T-cell (primary cell): Measurements from ENCODE around the gene BATF3. TPM values are rescaled to one million over a fixed set of nuclear protein-coding genes. Genes with fewer than 3 reads are reported as not detected.

Experiments used
- ATAC-seq, 4 experiments: fragments of 200-7000 bp in 3 of 4; fragments of 150-1000 bp in 1 of 4; cut with Tn5 transposase; replicated peaks in 1 of 4; 1 replicate in 3 of 4; 2 replicates in 1 of 4; pipeline ENCODE4 v1.10.0; 2021; ENCODE audit warnings: moderate library complexity in 3 of 4, mild to moderate bottlenecking in 2 of 4, moderate number of reproducible peaks in 1 of 4
- CTCF ChIA-PET, 2 donors: fragments of 300-600 bp; sonication (Branson Sonifier 250); formaldehyde crosslinking; loops; one replicate each; lab custom pipeline; 2022; ENCODE audit warnings: antibody characterized with exemption in 2 of 2; lab: Charles Lee
- POLR2A ChIA-PET, 2 donors: fragments of 300-600 bp; sonication (Branson Sonifier 250); formaldehyde crosslinking; loops; one replicate each; lab custom pipeline; 2022; ENCODE audit warnings: antibody characterized with exemption in 2 of 2; lab: Charles Lee
- DNase-seq, 35 experiments: peaks; one replicate each; pipeline versions ENCODE4 v3.0.0 to v3.0.0-alpha.2; 2013 to 2023
- H3K27ac ChIP-seq: one replicate; pipeline ENCODE4 v1.5.1; 2013; ENCODE audit warnings: low read length
- H3K27me3 ChIP-seq, 2 experiments: replicated peaks in 1 of 2; 1 replicate in 1 of 2; 2 replicates in 1 of 2; pipeline versions ENCODE4 v1.6.1 to v1.7.0; 2013; ENCODE audit warnings: low read length in 1 of 2, mixed read lengths in 1 of 2; ENCODE audit not compliant: control insufficient read depth in 2 of 2, insufficient read depth in 2 of 2; ENCODE audit errors: extremely low read depth in 1 of 2
- H3K36me3 ChIP-seq, 2 donors: 1 replicate in 1 of 2; 2 replicates in 1 of 2; pipeline versions ENCODE4 v1.6.1 to v1.7.0; 2013; ENCODE audit warnings: low read length in 1 of 2; ENCODE audit not compliant: control insufficient read depth in 2 of 2, insufficient read depth in 1 of 2; ENCODE audit errors: extremely low read depth in 1 of 2
- H3K4me1 ChIP-seq, 2 experiments: 1 replicate in 1 of 2; 2 replicates in 1 of 2; pipeline versions ENCODE4 v1.6.1 to v1.7.0; 2013; ENCODE audit warnings: low read length in 2 of 2, mixed read lengths in 1 of 2; ENCODE audit not compliant: insufficient read depth in 2 of 2, control insufficient read depth in 1 of 2; ENCODE audit errors: extremely low read depth in 1 of 2
- H3K4me3 ChIP-seq, 2 donors: 1 replicate in 1 of 2; 2 replicates in 1 of 2; pipeline versions ENCODE4 v1.5.1 to v1.7.0; 2013; ENCODE audit warnings: mild to moderate bottlenecking in 2 of 2, low read length in 1 of 2, moderate library complexity in 1 of 2; ENCODE audit not compliant: control insufficient read depth in 1 of 2; ENCODE audit errors: extremely low read depth in 1 of 2
- H3K9me3 ChIP-seq: 2 replicates; pipeline ENCODE4 v1.7.0; 2013
- H3K27ac Mint-ChIP-seq, 2 donors: one replicate each; pipeline ENCODE4 v1.8.0; 2020 to 2021; ENCODE audit warnings: mild to moderate bottlenecking in 2 of 2, mixed read lengths in 2 of 2
- H3K27me3 Mint-ChIP-seq, 2 donors: one replicate each; pipeline ENCODE4 v1.8.0; 2021 to 2022; ENCODE audit warnings: mixed read lengths in 2 of 2
- H3K36me3 Mint-ChIP-seq: one replicate; pipeline ENCODE4 v1.8.0; 2021; ENCODE audit warnings: mixed read lengths
- H3K4me1 Mint-ChIP-seq, 3 donors: one replicate each; pipeline ENCODE4 v1.8.0; 2020 to 2022; ENCODE audit warnings: mixed read lengths in 3 of 3, mild to moderate bottlenecking in 1 of 3
- H3K4me3 Mint-ChIP-seq, 3 donors: one replicate each; pipeline ENCODE4 v1.8.0; 2020 to 2022; ENCODE audit warnings: mild to moderate bottlenecking in 3 of 3, mixed read lengths in 3 of 3, moderate library complexity in 3 of 3
- H3K9me3 Mint-ChIP-seq, 3 donors: one replicate each; pipeline ENCODE4 v1.8.0; 2020 to 2022; ENCODE audit warnings: mixed read lengths in 3 of 3
- WGBS: methylation state at CpG from one replicate; pipeline ENCODE4 v1.1.5; 2013; ENCODE audit warnings: missing lambda C conversion rate; ENCODE audit not compliant: insufficient coverage; 5-methylcytosine and 5-hydroxymethylcytosine counted together
- total RNA-seq, 35 experiments: library from RNA in 6 of 35; stranded (reverse) in 6 of 35; fragments of 120-200 nt in 1 of 35; gene quantifications; one replicate each; pipeline versions ENCODE4 v1.2.1 to v1.2.4 and lab custom pipeline; 2013 to 2026

The BATF3 gene
- total RNA-seq, 5 donors from 2014 or later (not counting 1 experiment from before 2014, with no cell fraction given): 0.30 to 3.2 (median 2.1) TPM

DNA sequence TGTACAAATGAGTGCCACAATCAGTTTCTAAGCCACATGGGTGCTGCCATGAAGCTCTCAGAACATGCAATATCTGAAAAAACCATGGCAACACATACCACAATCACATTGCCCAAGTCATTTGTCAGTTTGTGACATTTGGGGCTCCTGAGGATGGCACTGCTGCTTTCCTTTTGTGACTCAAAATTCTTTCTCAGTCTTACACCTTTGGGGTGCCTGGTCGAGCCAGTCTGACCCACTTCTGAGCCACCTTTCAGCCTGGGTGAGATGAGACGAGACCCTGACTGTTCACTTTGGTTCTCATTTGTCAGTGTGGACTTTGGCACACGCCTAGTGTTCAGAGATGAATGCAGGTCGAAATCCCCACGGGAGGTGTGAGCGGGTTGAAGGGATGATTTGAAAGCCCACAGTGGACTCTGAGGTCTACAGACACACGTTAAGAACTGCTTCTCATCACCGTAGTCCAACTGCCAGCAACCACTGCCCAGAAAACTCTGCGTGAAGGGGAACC is 8.0 kb downstream of the BATF3 start:
- ChIA-PET CTCF (no interaction called here), POLR2A (interaction anchor here in 1 of 2 donors (0.7 kb wide), 1 partner anchor 293 kb away, joined by 3 read pairs; no protein-coding TSS in a partner anchor)
- no peaks in the 10 kb centered on the region for H3K36me3 ChIP-seq
- WGBS: 40% methylated on average over 8 of the region's 9 CpGs
- no peak overlapping the region for H3K4me3 Mint-ChIP-seq
- no peak overlapping the region for H3K27ac ChIP-seq
- no peaks in the 10 kb centered on the region for H3K9me3 Mint-ChIP-seq
- H3K27ac Mint-ChIP-seq: no peak overlapping the region
- H3K36me3 Mint-ChIP-seq: no peaks in the 10 kb centered on the region
- no peaks in the 10 kb centered on the region for H3K4me1 ChIP-seq
- no peak for ATAC-seq
- peaks cover 2 to 11% of the 10 kb centered on the region in 2 donors for H3K27me3 Mint-ChIP-seq
- no peaks in the 10 kb centered on the region for H3K9me3 ChIP-seq
- H3K27me3 ChIP-seq: peaks cover 0 to 35% of the 10 kb centered on the region in 2 experiments
- H3K4me1 Mint-ChIP-seq: peaks cover 3 to 11% (median 8%) of the 10 kb centered on the region in 3 donors
- H3K4me3 ChIP-seq: no peak overlapping the region
- DNase-seq: no peak

DNA sequence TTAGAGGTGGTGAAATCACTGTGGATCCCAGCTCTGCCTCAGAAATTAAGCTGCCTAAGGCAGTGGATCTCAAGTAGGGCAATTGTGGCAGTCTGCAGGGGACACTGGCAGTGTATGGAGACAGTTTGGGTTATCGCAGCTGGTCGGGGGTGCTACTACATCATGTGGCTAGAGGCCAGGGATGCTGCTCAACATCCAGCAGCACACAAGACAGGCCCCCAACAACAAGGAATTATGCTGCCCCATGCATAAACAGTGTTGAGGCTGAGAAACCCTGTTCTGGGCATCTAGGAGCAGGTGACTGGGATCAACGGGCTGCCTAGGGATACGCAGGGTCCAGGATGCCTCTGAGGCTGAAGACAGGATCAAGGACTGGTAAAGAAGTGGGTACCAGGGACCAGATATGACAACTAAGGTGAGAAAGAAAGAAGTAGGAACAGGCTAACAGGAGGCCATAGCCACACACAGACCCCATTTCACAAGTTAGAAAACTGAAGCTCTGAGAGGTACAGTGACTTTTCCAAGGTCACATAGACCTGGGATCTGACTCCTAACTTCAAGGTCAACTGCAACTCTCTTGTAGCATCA is 8.7 kb downstream of the BATF3 start:
- DNase-seq: no peak
- H3K36me3 ChIP-seq: no peaks in the 10 kb centered on the region
- ChIA-PET CTCF (interaction anchor here (0.7 to 0.8 kb wide), 2 partner anchors 26 to 86 kb away, joined by 3 read pairs; no protein-coding TSS in a partner anchor), POLR2A (interaction anchor here in 1 of 2 donors (0.7 kb wide), 1 partner anchor 294 kb away, joined by 3 read pairs; no protein-coding TSS in a partner anchor)
- H3K27me3 ChIP-seq: peaks cover 0 to 41% of the 10 kb centered on the region in 2 experiments
- ATAC-seq: no peak
- no peaks in the 10 kb centered on the region for H3K4me1 ChIP-seq
- H3K27ac ChIP-seq: no peak overlapping the region
- H3K4me1 Mint-ChIP-seq: peaks cover 0 to 4% (median 2%) of the 10 kb centered on the region in 3 donors
- no peaks in the 10 kb centered on the region for H3K9me3 ChIP-seq
- H3K9me3 Mint-ChIP-seq: no peaks in the 10 kb centered on the region
- H3K36me3 Mint-ChIP-seq: no peaks in the 10 kb centered on the region
- H3K4me3 ChIP-seq: no peak overlapping the region
- 80% methylated on average over 3 of the region's 4 CpGs for WGBS
- H3K27me3 Mint-ChIP-seq: peaks cover 2 to 5% of the 10 kb centered on the region in 2 donors
- no peak overlapping the region for H3K4me3 Mint-ChIP-seq
- no peak overlapping the region for H3K27ac Mint-ChIP-seq

DNA sequence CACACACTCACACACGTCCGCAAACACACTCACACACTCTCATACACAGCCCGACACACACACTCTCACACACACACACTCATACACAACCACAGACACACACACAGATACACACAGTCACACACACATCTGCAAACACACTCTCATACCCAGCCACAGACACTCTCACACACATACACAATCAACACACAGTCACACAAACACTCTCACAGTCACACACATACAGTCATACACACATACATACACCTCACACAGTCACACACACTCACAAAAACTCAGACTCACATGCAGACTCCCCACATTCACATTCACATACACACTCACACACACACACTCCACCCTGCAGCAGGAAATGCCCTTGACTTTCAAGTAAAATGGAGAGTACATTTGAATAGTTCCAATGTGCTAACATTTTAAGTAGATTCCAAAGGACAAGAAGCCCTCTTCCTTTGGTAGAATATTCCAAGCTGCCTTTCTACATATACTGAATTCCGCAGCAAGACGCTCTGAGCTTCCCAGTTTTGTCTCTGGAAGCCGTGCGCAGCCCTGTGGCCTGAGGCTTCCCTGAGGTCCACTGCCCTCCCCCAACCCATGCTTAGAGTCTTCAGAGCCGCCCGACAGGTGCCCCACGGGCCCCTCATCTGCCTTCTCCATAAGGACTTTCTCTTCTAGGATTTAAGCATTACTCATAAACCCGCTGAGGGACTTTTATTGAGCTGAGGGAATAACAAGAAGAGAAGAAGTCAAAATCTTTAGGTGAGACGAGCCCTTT is 9.7 kb downstream of the BATF3 start:
- H3K27me3 Mint-ChIP-seq: peaks cover 2 to 4% of the 10 kb centered on the region in 2 donors
- 91% methylated on average over 7 of the region's 12 CpGs for WGBS
- no peak overlapping the region for H3K4me3 Mint-ChIP-seq
- ATAC-seq (no peak), DNase-seq (no peak)
- CTCF ChIA-PET: interaction anchor here (0.7 to 0.8 kb wide), 2 partner anchors 25 to 87 kb away, joined by 3 read pairs; no protein-coding TSS in a partner anchor
- no peaks in the 10 kb centered on the region for H3K9me3 ChIP-seq
- no peak overlapping the region for H3K27ac Mint-ChIP-seq
- H3K27me3 ChIP-seq: peaks cover 0 to 36% of the 10 kb centered on the region in 2 experiments
- no peaks in the 10 kb centered on the region for H3K4me1 ChIP-seq
- no peak overlapping the region for H3K4me3 ChIP-seq
- POLR2A ChIA-PET: no interaction called here
- H3K9me3 Mint-ChIP-seq: no peaks in the 10 kb centered on the region
- no peaks in the 10 kb centered on the region for H3K4me1 Mint-ChIP-seq
- H3K36me3 Mint-ChIP-seq: no peaks in the 10 kb centered on the region
- H3K27ac ChIP-seq: no peak overlapping the region
- H3K36me3 ChIP-seq: no peaks in the 10 kb centered on the region

DNA sequence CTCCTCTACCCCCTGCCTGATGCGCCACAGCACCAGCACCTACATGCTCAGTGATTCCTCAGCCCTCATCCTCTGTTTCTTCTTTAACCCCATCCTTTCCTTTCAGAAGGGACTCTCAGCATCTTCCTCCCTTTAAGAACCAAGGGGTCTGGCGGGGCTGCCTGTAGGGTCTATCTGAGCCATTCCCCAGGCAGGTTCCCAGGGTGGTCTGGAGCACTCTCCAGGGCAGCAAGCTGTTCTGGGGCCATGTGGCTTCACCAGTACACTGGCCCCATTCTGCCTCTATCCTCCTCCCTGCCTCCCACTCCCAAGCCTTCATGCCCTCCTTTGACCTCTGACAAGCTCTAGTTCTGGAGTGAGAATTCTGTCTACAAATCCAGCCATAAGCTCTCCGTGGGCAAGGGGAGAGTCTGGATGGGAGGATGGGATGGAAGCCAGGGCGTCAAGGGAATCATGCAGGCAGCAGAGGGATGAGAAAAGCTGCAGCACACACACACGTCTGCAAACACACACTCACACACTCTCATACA is 10.4 kb downstream of the BATF3 start:
- Mint-ChIP-seq H3K4me1 (peaks cover 0 to under 1% (median under 1%) of the 10 kb centered on the region in 3 donors), H3K27ac (no peak overlapping the region), H3K9me3 (no peaks in the 10 kb centered on the region), H3K27me3 (peaks cover 2 to 4% of the 10 kb centered on the region in 2 donors), H3K4me3 (no peak overlapping the region), H3K36me3 (no peaks in the 10 kb centered on the region)
- Histone ChIP-seq H3K4me3 (no peak overlapping the region), H3K36me3 (no peaks in the 10 kb centered on the region), H3K27ac (no peak overlapping the region), H3K9me3 (no peaks in the 10 kb centered on the region), H3K4me1 (peaks cover 0 to 5% of the 10 kb centered on the region in 2 experiments), H3K27me3 (peaks cover 0 to 40% of the 10 kb centered on the region in 2 experiments)
- WGBS: 100% methylated on average over 2 of the region's 5 CpGs
- DNase-seq (no peak), ATAC-seq (no peak)
- CTCF ChIA-PET: no interaction called here
- POLR2A ChIA-PET: no interaction called here

DNA sequence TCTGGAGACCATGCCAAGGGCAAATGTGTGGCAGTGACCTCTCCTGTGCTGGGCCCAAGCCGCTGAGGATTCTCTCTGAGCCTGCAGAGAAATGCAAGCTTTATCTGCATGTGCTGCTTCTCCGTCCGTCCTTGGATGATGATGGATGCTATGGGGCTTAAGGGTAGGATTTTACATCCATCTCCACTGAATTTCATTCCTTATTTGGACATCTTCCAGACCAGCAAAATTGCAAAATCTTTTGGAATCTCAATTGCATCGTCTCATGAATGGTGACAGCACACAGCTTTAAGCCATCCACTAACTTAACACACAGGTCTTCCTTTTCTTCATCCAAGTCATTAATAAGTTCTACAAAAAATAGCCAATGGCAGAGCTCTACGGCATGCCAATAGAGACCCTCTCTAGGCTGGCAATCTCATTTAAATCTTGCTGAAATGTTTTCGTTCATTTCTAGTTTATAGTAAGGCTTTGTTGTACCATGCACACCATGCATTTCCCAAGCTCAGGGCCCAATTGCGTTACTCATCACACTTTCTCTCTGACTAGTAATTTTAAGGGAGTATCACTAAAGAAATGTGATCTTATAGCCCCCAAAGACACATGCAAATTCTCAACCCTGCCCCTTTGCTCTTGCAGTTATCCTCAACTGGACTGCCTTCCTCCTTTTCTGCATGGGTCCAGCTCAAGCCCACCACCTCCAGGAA is 11.1 kb downstream of the BATF3 start:
- Histone ChIP-seq H3K27ac (no peak overlapping the region), H3K27me3 (peaks cover 0 to 39% of the 10 kb centered on the region in 2 experiments), H3K4me3 (no peak overlapping the region), H3K36me3 (no peaks in the 10 kb centered on the region), H3K4me1 (peaks cover 0 to 13% of the 10 kb centered on the region in 2 experiments), H3K9me3 (no peaks in the 10 kb centered on the region)
- WGBS: 100% methylated on average over 2 of the region's 7 CpGs
- ATAC-seq (no peak), DNase-seq (no peak)
- CTCF ChIA-PET: no interaction called here
- Mint-ChIP-seq H3K27me3 (peaks cover 6 to 9% of the 10 kb centered on the region in 2 donors), H3K36me3 (no peaks in the 10 kb centered on the region), H3K4me1 (peaks cover 7 to 8% (median 8%) of the 10 kb centered on the region in 3 donors), H3K4me3 (no peak overlapping the region), H3K9me3 (no peaks in the 10 kb centered on the region), H3K27ac (no peak overlapping the region)
- POLR2A ChIA-PET: no interaction called here

DNA sequence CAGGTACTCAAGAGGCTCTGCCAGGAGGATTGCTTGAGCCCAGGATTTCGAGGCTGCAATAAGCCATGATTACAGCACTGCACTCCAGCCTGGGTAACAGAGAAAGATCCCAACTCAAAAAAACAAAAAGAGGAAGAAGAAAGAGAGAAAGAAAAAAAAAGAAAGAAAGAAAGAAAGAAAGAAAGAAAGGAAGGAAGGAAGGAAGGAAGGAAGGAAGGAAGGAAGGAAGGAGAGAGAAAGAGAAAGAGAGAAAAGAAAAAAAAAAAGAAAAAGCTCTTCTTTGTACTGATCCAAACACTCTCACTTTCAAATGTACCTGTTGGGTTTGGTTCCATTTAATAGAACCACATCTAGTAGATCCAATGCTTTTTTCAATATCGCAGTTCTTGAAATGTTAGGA is 11.8 kb downstream of the BATF3 start:
- Histone ChIP-seq H3K27me3 (peaks cover 0 to 34% of the 10 kb centered on the region in 2 experiments), H3K27ac (no peak overlapping the region), H3K4me1 (peaks cover 0 to 20% of the 10 kb centered on the region in 2 experiments), H3K36me3 (no peaks in the 10 kb centered on the region), H3K4me3 (no peak overlapping the region), H3K9me3 (no peaks in the 10 kb centered on the region)
- ATAC-seq: no peak
- Mint-ChIP-seq H3K4me1 (peaks cover 14 to 15% (median 15%) of the 10 kb centered on the region in 3 donors), H3K27ac (no peak overlapping the region), H3K4me3 (no peak overlapping the region), H3K27me3 (peaks cover 6 to 9% of the 10 kb centered on the region in 2 donors), H3K36me3 (no peaks in the 10 kb centered on the region), H3K9me3 (no peaks in the 10 kb centered on the region)
- no peak for DNase-seq
- ChIA-PET CTCF (no interaction called here), POLR2A (interaction anchor here in 1 of 2 donors (0.5 kb wide), 1 partner anchor 345 kb away, joined by 3 read pairs; no protein-coding TSS in a partner anchor)
- WGBS: no CpG with 5 or more reads among the region's 2 CpGs
